Measurements from ENCODE around the gene ADK. TPM values are rescaled to one million over a fixed set of nuclear protein-coding genes. Genes with fewer than 3 reads are reported as not detected.

The ADK gene
- total and polyA plus RNA-seq, 2 donors (not counting 3 experiments of a cell fraction or from before 2014, with no cell fraction given), result 11.7 to 46.5 TPM

DNA sequence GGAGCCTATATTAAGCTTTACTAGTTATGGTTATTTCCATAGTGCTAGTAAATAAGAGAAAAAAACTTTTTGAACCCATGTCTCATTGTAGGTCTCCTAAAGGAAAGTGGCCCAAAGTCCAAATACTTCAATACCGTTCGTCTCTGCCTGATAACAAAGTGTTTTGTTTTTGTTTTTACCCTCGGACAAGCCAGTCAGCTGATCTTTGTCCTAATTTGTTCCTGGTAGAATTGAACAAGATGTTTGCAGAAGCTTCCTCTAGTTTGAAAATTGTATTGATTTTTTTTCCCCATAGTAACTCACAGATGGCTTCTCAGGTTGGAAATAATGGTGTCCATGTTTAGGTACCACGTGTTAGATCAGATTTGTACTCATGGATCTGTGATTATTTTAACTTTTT is 339.5 kb downstream of the ADK start:
- H2AFZ ChIP-seq (ENCODE audit: low read depth, low read length), result no peak overlapping the region
- CTCF ChIA-PET, result no interaction called here
- no peak for DNase-seq (ENCODE audit: low read depth, low spot score)
- TF ChIP-seq, protein P1, sequence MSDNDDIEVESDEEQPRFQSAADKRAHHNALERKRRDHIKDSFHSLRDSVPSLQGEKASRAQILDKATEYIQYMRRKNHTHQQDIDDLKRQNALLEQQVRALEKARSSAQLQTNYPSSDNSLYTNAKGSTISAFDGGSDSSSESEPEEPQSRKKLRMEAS (IDR thresholded peaks at IDR 0.05; ENCODE audit: insufficient read depth, insufficient read length), result no peak
- TF ChIP-seq EZH2 (IDR thresholded peaks at IDR 0.05; ENCODE audit: borderline replicate concordance, low read depth, low read length, severe bottlenecking), result no peak
- TF ChIP-seq GATA2 (IDR thresholded peaks at IDR 0.05; ENCODE audit: insufficient read depth, insufficient read length, low read depth, low read length), result no peak
- no peak for TF ChIP-seq FOS (IDR thresholded peaks at IDR 0.05; ENCODE audit: borderline replicate concordance, insufficient read depth, low read length)
- no peak for TF ChIP-seq MYC (IDR thresholded peaks at IDR 0.05; ENCODE audit: low read depth, low read length)
- TF ChIP-seq POLR2A (IDR thresholded peaks at IDR 0.05; ENCODE audit: low read depth, low read length), result no peak
- TF ChIP-seq POLR2AphosphoS5 (IDR thresholded peaks at IDR 0.05; ENCODE audit: insufficient read depth, low read depth, low read length), result no peak
- no peak for TF ChIP-seq JUN (IDR thresholded peaks at IDR 0.05; ENCODE audit: borderline replicate concordance, insufficient read depth, insufficient read length, low read depth)
- no TSS peak for BruUV-seq (replicated peaks)
- FAIRE-seq, result no peak
- intact Hi-C loops (cut with micrococcal nuclease) (no loop called here), dilution Hi-C loops (cut with MboI; ENCODE audit: extremely low pct_ligation_motif_present, low sequenced_read_pairs) (no loop called here)
- H3K36me3 ChIP-seq (ENCODE audit: control insufficient read depth in 2 of 2, extremely low read depth in 1 of 2, insufficient read depth in 2 of 2, low read length in 2 of 2), result no peaks in the 10 kb centered on the region
- no peak overlapping the region for H3K27ac ChIP-seq (ENCODE audit: insufficient read depth, low read depth, low read length)
- no peaks in the 10 kb centered on the region for H3K9me1 ChIP-seq (replicated peaks; ENCODE audit: control insufficient read depth, extremely low read depth, insufficient read depth, low read length)
- no peaks in the 10 kb centered on the region for H4K20me1 ChIP-seq (replicated peaks; ENCODE audit: control insufficient read depth, extremely low read depth, insufficient read depth, low read length)
- no peak overlapping the region for H3K4me3 ChIP-seq (replicated peaks in 1 of 3; ENCODE audit: insufficient read depth in 1 of 3, low read depth in 1 of 3, low read length in 3 of 3)
- H3K9me3 ChIP-seq (replicated peaks; ENCODE audit: control insufficient read depth, insufficient read depth, low read length), result no peaks in the 10 kb centered on the region
- H3K79me2 ChIP-seq (ENCODE audit: control insufficient read depth, insufficient read depth, low read length), result no peaks in the 10 kb centered on the region
- H3K4me1 ChIP-seq (ENCODE audit: control insufficient read depth, extremely low read depth, insufficient read depth, low read length), result no peaks in the 10 kb centered on the region
- POLR2A ChIA-PET, result no interaction called here
- no peak overlapping the region for H3K4me2 ChIP-seq (ENCODE audit: insufficient read depth, low read length)
- H3K9ac ChIP-seq (replicated peaks; ENCODE audit: extremely low read depth, insufficient read depth, low read length), result no peak overlapping the region
- no peaks in the 10 kb centered on the region for H3K27me3 ChIP-seq (ENCODE audit: control insufficient read depth in 2 of 2, insufficient read depth in 2 of 2, low read length in 2 of 2)

DNA sequence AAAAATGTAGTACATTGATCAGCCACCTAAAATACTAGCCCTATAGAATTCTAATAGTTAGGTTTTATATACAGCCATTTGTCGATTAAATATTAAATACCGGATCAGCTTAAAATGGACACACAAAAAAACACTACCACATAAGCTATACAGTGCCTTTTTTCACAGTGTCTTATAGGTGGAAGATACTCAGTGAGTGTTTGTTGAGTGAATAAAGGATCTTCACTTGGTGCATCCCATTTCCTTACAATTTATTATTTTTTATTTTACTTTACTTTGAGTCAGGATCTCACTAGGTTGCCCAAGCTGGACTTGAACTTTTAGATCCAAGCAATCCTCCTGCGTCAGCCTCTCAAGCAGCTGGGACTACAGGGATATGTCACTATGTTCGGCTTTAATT is 340.0 kb downstream of the ADK start:
- dilution Hi-C loops (cut with MboI; ENCODE audit: extremely low pct_ligation_motif_present, low sequenced_read_pairs), result no loop called here
- Histone ChIP-seq H3K27me3 (ENCODE audit: control insufficient read depth in 2 of 2, insufficient read depth in 2 of 2, low read length in 2 of 2) (no peaks in the 10 kb centered on the region), H4K20me1 (replicated peaks; ENCODE audit: control insufficient read depth, extremely low read depth, insufficient read depth, low read length) (no peaks in the 10 kb centered on the region), H3K27ac (ENCODE audit: insufficient read depth, low read depth, low read length) (no peak overlapping the region), H2AFZ (ENCODE audit: low read depth, low read length) (no peak overlapping the region), H3K4me2 (ENCODE audit: insufficient read depth, low read length) (no peak overlapping the region), H3K36me3 (ENCODE audit: control insufficient read depth in 2 of 2, extremely low read depth in 1 of 2, insufficient read depth in 2 of 2, low read length in 2 of 2) (no peaks in the 10 kb centered on the region), H3K4me1 (ENCODE audit: control insufficient read depth, extremely low read depth, insufficient read depth, low read length) (no peaks in the 10 kb centered on the region), H3K9ac (replicated peaks; ENCODE audit: extremely low read depth, insufficient read depth, low read length) (no peak overlapping the region), H3K9me1 (replicated peaks; ENCODE audit: control insufficient read depth, extremely low read depth, insufficient read depth, low read length) (no peaks in the 10 kb centered on the region), H3K9me3 (replicated peaks; ENCODE audit: control insufficient read depth, insufficient read depth, low read length) (no peaks in the 10 kb centered on the region), H3K4me3 (replicated peaks in 1 of 3; ENCODE audit: insufficient read depth in 1 of 3, low read depth in 1 of 3, low read length in 3 of 3) (no peak overlapping the region), H3K79me2 (ENCODE audit: control insufficient read depth, insufficient read depth, low read length) (no peaks in the 10 kb centered on the region)
- no TSS peak for BruUV-seq (replicated peaks)
- no peak for DNase-seq (ENCODE audit: low read depth, low spot score)
- intact Hi-C loops (cut with micrococcal nuclease), result no loop called here
- TF ChIP-seq JUN (IDR thresholded peaks at IDR 0.05; ENCODE audit: borderline replicate concordance, insufficient read depth, insufficient read length, low read depth) (no peak), POLR2AphosphoS5 (IDR thresholded peaks at IDR 0.05; ENCODE audit: insufficient read depth, low read depth, low read length) (no peak), MYC (IDR thresholded peaks at IDR 0.05; ENCODE audit: low read depth, low read length) (no peak), GATA2 (IDR thresholded peaks at IDR 0.05; ENCODE audit: insufficient read depth, insufficient read length, low read depth, low read length) (no peak), POLR2A (IDR thresholded peaks at IDR 0.05; ENCODE audit: low read depth, low read length) (no peak), EZH2 (IDR thresholded peaks at IDR 0.05; ENCODE audit: borderline replicate concordance, low read depth, low read length, severe bottlenecking) (no peak), FOS (IDR thresholded peaks at IDR 0.05; ENCODE audit: borderline replicate concordance, insufficient read depth, low read length) (no peak)
- TF ChIP-seq, protein P2, sequence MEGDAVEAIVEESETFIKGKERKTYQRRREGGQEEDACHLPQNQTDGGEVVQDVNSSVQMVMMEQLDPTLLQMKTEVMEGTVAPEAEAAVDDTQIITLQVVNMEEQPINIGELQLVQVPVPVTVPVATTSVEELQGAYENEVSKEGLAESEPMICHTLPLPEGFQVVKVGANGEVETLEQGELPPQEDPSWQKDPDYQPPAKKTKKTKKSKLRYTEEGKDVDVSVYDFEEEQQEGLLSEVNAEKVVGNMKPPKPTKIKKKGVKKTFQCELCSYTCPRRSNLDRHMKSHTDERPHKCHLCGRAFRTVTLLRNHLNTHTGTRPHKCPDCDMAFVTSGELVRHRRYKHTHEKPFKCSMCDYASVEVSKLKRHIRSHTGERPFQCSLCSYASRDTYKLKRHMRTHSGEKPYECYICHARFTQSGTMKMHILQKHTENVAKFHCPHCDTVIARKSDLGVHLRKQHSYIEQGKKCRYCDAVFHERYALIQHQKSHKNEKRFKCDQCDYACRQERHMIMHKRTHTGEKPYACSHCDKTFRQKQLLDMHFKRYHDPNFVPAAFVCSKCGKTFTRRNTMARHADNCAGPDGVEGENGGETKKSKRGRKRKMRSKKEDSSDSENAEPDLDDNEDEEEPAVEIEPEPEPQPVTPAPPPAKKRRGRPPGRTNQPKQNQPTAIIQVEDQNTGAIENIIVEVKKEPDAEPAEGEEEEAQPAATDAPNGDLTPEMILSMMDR (IDR thresholded peaks at IDR 0.05; ENCODE audit: extremely low read depth in 1 of 2, insufficient read depth in 1 of 2, low read depth in 1 of 2, low read length in 2 of 2), result no peak
- TF ChIP-seq, protein P1 (IDR thresholded peaks at IDR 0.05; ENCODE audit: insufficient read depth, insufficient read length), result no peak
- ChIA-PET CTCF (no interaction called here), POLR2A (no interaction called here)
- no peak for FAIRE-seq

Data from endothelial cell of umbilical vein (primary cell).